HepG2 (cell line): ENCODE data around the gene ASCL2. TPM values are rescaled to one million over a fixed set of nuclear protein-coding genes. Genes with fewer than 3 reads are reported as not detected.

Source experiments
- CAMTA2 ChIP-seq: sonication (generic); formaldehyde crosslinking; IDR thresholded peaks from 2 replicates; pipeline ENCODE4 v1.4.0; 2020; ENCODE audit warnings: mild to moderate bottlenecking, missing genetic modification reagents, borderline replicate concordance
- EHMT2 ChIP-seq: fragments of 200-600 bp; sonication (generic); IDR thresholded peaks from 2 replicates; pipeline ENCODE4 v1.7.0; 2017; ENCODE audit warnings: antibody characterized with exemption, low read depth, low read length, borderline replicate concordance
- FOXO1 ChIP-seq: sonication (generic); formaldehyde crosslinking; IDR thresholded peaks from 2 replicates; pipeline ENCODE4 v1.4.0; 2020; ENCODE audit warnings: missing genetic modification reagents
- GZF1 ChIP-seq: sonication (generic); formaldehyde crosslinking; IDR thresholded peaks from 2 replicates; pipeline ENCODE4 v1.5.1; 2020; ENCODE audit warnings: mild to moderate bottlenecking, missing genetic modification reagents
- HDAC2 ChIP-seq: sonication (generic); formaldehyde crosslinking; IDR thresholded peaks from 2 replicates; pipeline ENCODE4 v1.4.0; 2020; ENCODE audit warnings: missing genetic modification reagents
- HNRNPL ChIP-seq: fragments of 200-400 bp; formaldehyde crosslinking; IDR thresholded peaks from 2 replicates; pipeline ENCODE4 v1.6.1; 2017; ENCODE audit warnings: mild to moderate bottlenecking, low read depth, low read length
- HNRNPLL ChIP-seq: fragments of 200-400 bp; formaldehyde crosslinking; IDR thresholded peaks from 2 replicates; pipeline ENCODE4 v1.6.1; 2017; ENCODE audit warnings: mild to moderate bottlenecking, low read depth, low read length; ENCODE audit not compliant: poor library complexity, severe bottlenecking
- KLF9 ChIP-seq: IDR thresholded peaks from 2 replicates; pipeline ENCODE4 v1.6.1; 2016; ENCODE audit warnings: low read depth
- MEIS1 ChIP-seq: sonication (generic); formaldehyde crosslinking; IDR thresholded peaks from 2 replicates; pipeline ENCODE4 v1.9.0; 2021; ENCODE audit warnings: mild to moderate bottlenecking, missing genetic modification reagents, moderate library complexity, borderline replicate concordance
- MYPOP ChIP-seq: sonication (generic); formaldehyde crosslinking; IDR thresholded peaks from 2 replicates; pipeline ENCODE4 v1.8.1; 2023; ENCODE audit warnings: mild to moderate bottlenecking, moderate library complexity, missing genetic modification reagents
- TFAP4 ChIP-seq: sonication (generic); IDR thresholded peaks from 2 replicates; pipeline ENCODE4 v1.6.1; 2016; ENCODE audit warnings: low read depth, borderline replicate concordance
- ZBTB10 ChIP-seq: sonication (generic); formaldehyde crosslinking; IDR thresholded peaks from 2 replicates; pipeline ENCODE4 v1.4.0; 2020; ENCODE audit warnings: missing genetic modification reagents, borderline replicate concordance
- ZBTB26 ChIP-seq: IDR thresholded peaks from 2 replicates; pipeline ENCODE4 v1.6.1; 2016; ENCODE audit warnings: missing compliant biosample characterization, missing genetic modification reagents, borderline replicate concordance
- ZNF224 ChIP-seq: sonication (generic); formaldehyde crosslinking; IDR thresholded peaks from 2 replicates; pipeline ENCODE4 v1.5.0; 2020; ENCODE audit warnings: mild to moderate bottlenecking, missing genetic modification reagents
- ZNF232 ChIP-seq: sonication (generic); formaldehyde crosslinking; IDR thresholded peaks from 2 replicates; pipeline ENCODE4 v1.4.0; 2020; ENCODE audit warnings: missing genetic modification reagents, borderline replicate concordance
- ZNF292 ChIP-seq: sonication (generic); formaldehyde crosslinking; IDR thresholded peaks from 2 replicates; pipeline ENCODE4 v1.8.1; 2022; ENCODE audit warnings: mild to moderate bottlenecking, low read depth, missing genetic modification reagents, borderline replicate concordance
- ZNF703 ChIP-seq: sonication (generic); formaldehyde crosslinking; IDR thresholded peaks from 2 replicates; pipeline ENCODE4 v1.5.1; 2020; ENCODE audit warnings: missing genetic modification reagents, mild to moderate bottlenecking, moderate library complexity, borderline replicate concordance
- ZNF790 ChIP-seq: sonication (generic); formaldehyde crosslinking; IDR thresholded peaks from 2 replicates; pipeline ENCODE4 v1.8.0; 2022; ENCODE audit warnings: missing genetic modification reagents, mild to moderate bottlenecking, borderline replicate concordance
- ZNF839 ChIP-seq: sonication (generic); formaldehyde crosslinking; IDR thresholded peaks from 2 replicates; pipeline ENCODE4 v1.4.0; 2020; ENCODE audit warnings: missing genetic modification reagents, mild to moderate bottlenecking, borderline replicate concordance
- polyA plus RNA-seq, 8 experiments: library from polyadenylated mRNA; depleted of rRNA in 3 of 8; stranded (reverse) in 7 of 8; unstranded in 1 of 8; fragments of >200 nt; fragmentation: Illumina TruSeq in 4 of 8; extraction: Trizol in 4 of 8; gene quantifications; 2 replicates each; pipeline versions ENCODE4 v1.2.1 to v1.2.3, GENCODE V29; 2011 to 2016; ENCODE audit warnings: low read depth in 4 of 8, missing spikeins in 1 of 8, mixed read lengths in 1 of 8; ENCODE audit not compliant: insufficient read depth in 1 of 8
- total RNA-seq, 5 experiments: library from RNA; depleted of rRNA; stranded (reverse); fragments of >200 nt; fragmentation: Illumina TruSeq; extraction: Trizol; gene quantifications; 2 replicates each; pipeline ENCODE4 v1.2.3, GENCODE V29; 2016; ENCODE audit warnings: low read depth in 1 of 5
- TF ChIP-seq, protein P1 (sequence below): sonication (generic); formaldehyde crosslinking; IDR thresholded peaks from 2 replicates; pipeline ENCODE4 v1.5.0; 2020; ENCODE audit warnings: missing genetic modification reagents

The ASCL2 gene
- total and polyA plus RNA-seq, 2 of the 13 experiments (the other 11 are each of a cell fraction or from before 2014, with no cell fraction given): 0.07 TPM; not detected in 1

DNA sequence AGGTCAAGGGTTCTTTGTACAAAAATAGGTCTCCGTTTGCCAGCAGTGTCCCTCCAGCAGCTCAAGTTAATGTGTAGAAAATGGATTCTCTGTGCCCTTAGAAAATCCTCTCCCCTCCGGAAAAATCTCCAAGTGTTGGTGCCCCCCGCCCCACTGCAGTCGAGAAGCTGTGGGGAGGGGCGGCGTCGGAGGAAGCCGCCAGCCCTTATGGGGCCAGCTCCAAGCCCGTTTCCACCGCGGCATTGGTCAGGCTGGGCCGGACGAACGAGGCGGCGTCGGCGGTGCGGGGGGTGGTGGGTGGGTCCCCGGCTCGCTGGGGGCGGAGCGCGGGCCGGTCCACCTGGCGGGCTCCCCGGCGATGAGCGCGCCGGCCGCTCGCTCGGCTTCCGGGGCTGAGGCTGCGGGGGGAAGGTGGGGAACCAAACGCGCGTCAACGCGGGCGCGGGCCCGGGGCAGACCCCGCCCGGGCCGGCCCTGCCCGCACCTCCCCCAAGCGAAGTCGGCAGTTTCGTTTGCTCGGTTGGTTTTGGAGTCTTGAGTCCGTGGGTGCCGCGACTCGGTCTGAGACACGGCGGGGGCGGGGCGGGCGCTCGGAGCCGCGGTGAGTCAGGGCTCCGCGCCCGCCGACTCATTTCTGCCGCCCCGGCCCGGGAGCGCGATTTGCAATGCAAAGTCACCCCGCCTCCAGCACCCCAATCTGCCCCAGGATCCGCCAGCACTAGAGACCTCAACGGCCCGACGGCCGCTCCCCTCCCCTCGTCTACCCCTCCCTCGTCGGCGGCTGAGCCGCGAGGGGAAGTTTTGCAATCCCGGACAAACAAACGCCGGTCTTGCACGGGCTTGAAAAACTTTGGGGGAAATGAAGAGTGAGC, 1.4 kb downstream of the ASCL2 start (continued):
- TF ChIP-seq ZBTB26 (CRISPR knock-in tag) (no peak), HNRNPLL (peak; percentile 43), ZNF292 (no peak), MEIS1 (no peak), CAMTA2 (CRISPR knock-in tag) (no peak), KLF9 (CRISPR knock-in tag) (peak; percentile 72; the same call in 1 of the 2 replicates), FOXO1 (no peak; the same call in 1 of the 2 replicates), ZNF232 (CRISPR knock-in tag) (no peak), EHMT2 (no peak), ZBTB10 (peak; percentile 80; the same call in 1 of the 2 replicates), GZF1 (no peak), ZNF790 (CRISPR knock-in tag) (no peak), TFAP4 (no peak), ZNF839 (CRISPR knock-in tag) (no peak), HDAC2 (CRISPR knock-in tag) (peak; percentile 65), ZNF224 (CRISPR knock-in tag) (no peak), ZNF703 (CRISPR knock-in tag) (no peak), HNRNPL (no peak), MYPOP (0 out of 2 replicates have a peak, but pooled peaks have one; percentile 22)
- TF ChIP-seq, protein P1, sequence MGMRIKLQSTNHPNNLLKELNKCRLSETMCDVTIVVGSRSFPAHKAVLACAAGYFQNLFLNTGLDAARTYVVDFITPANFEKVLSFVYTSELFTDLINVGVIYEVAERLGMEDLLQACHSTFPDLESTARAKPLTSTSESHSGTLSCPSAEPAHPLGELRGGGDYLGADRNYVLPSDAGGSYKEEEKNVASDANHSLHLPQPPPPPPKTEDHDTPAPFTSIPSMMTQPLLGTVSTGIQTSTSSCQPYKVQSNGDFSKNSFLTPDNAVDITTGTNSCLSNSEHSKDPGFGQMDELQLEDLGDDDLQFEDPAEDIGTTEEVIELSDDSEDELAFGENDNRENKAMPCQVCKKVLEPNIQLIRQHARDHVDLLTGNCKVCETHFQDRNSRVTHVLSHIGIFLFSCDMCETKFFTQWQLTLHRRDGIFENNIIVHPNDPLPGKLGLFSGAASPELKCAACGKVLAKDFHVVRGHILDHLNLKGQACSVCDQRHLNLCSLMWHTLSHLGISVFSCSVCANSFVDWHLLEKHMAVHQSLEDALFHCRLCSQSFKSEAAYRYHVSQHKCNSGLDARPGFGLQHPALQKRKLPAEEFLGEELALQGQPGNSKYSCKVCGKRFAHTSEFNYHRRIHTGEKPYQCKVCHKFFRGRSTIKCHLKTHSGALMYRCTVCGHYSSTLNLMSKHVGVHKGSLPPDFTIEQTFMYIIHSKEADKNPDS: no peak
